Measurements from ENCODE around the gene GPC3. TPM values are rescaled to one million over a fixed set of nuclear protein-coding genes. Genes with fewer than 3 reads are reported as not detected.
"Not testable (repeated sequence)": the region's sequence is repeated elsewhere in the genome, so short reads cannot be mapped to it uniquely, and the experiment has no call there.

The GPC3 gene
- total RNA-seq, 1 donor from 2014 or later: 4.2 TPM

GRCh38 chrX:133888984-133889383 is 96.4 kb downstream of the GPC3 start:
- H3K4me1 Mint-ChIP-seq (ENCODE audit: low read depth, unreplicated experiment): no peaks in the 10 kb centered on the region
- no peak for TF ChIP-seq CTCF (IDR thresholded peaks at IDR 0.05; ENCODE audit: partially characterized antibody, unreplicated experiment)
- no peak overlapping the region for H3K4me3 Mint-ChIP-seq (ENCODE audit: unreplicated experiment)
- no peak for DNase-seq
- H3K9me3 Mint-ChIP-seq (ENCODE audit: unreplicated experiment): no peaks in the 10 kb centered on the region
- H3K27me3 Mint-ChIP-seq (ENCODE audit: unreplicated experiment): no peaks in the 10 kb centered on the region
- H3K36me3 Mint-ChIP-seq (ENCODE audit: unreplicated experiment): no peaks in the 10 kb centered on the region
- no peak overlapping the region for H3K27ac Mint-ChIP-seq (ENCODE audit: unreplicated experiment)

GRCh38 chrX:133888084-133888483 is 97.3 kb downstream of the GPC3 start:
- H3K4me3 Mint-ChIP-seq (ENCODE audit: unreplicated experiment); H3K27me3 Mint-ChIP-seq (ENCODE audit: unreplicated experiment); H3K4me1 Mint-ChIP-seq (ENCODE audit: low read depth, unreplicated experiment); H3K27ac Mint-ChIP-seq (ENCODE audit: unreplicated experiment); H3K9me3 Mint-ChIP-seq (ENCODE audit: unreplicated experiment); DNase-seq; H3K36me3 Mint-ChIP-seq (ENCODE audit: unreplicated experiment): not testable (repeated sequence)

- H3K9me3 Mint-ChIP-seq (ENCODE audit: unreplicated experiment): no peaks in the 10 kb centered on the region
- H3K27me3 Mint-ChIP-seq (ENCODE audit: unreplicated experiment): no peaks in the 10 kb centered on the region
- H3K27ac Mint-ChIP-seq (ENCODE audit: unreplicated experiment): no peak overlapping the region
- no peaks in the 10 kb centered on the region for H3K36me3 Mint-ChIP-seq (ENCODE audit: unreplicated experiment)
- TF ChIP-seq CTCF (IDR thresholded peaks at IDR 0.05; ENCODE audit: partially characterized antibody, unreplicated experiment): no peak
- peaks cover 18% of the 10 kb centered on the region for H3K4me1 Mint-ChIP-seq (ENCODE audit: low read depth, unreplicated experiment)
- no peak overlapping the region for H3K4me3 Mint-ChIP-seq (ENCODE audit: unreplicated experiment)
- DNase-seq: no peak
Measured at GRCh38 chrX:133884430-133885394, 100.7 kb downstream of the GPC3 start.

GRCh38 chrX:133881893-133882292 is 103.5 kb downstream of the GPC3 start:
- TF ChIP-seq CTCF (IDR thresholded peaks at IDR 0.05; ENCODE audit: partially characterized antibody, unreplicated experiment): no peak
- no peaks in the 10 kb centered on the region for H3K27me3 Mint-ChIP-seq (ENCODE audit: unreplicated experiment)
- peaks cover 18% of the 10 kb centered on the region for H3K4me1 Mint-ChIP-seq (ENCODE audit: low read depth, unreplicated experiment)
- H3K36me3 Mint-ChIP-seq (ENCODE audit: unreplicated experiment): no peaks in the 10 kb centered on the region
- H3K9me3 Mint-ChIP-seq (ENCODE audit: unreplicated experiment): no peaks in the 10 kb centered on the region
- no peak overlapping the region for H3K27ac Mint-ChIP-seq (ENCODE audit: unreplicated experiment)
- no peak overlapping the region for H3K4me3 Mint-ChIP-seq (ENCODE audit: unreplicated experiment)
- DNase-seq: no peak

- no peaks in the 10 kb centered on the region for H3K36me3 Mint-ChIP-seq (ENCODE audit: unreplicated experiment)
- H3K27ac Mint-ChIP-seq (ENCODE audit: unreplicated experiment): no peak overlapping the region
- H3K4me3 Mint-ChIP-seq (ENCODE audit: unreplicated experiment): no peak overlapping the region
- H3K9me3 Mint-ChIP-seq (ENCODE audit: unreplicated experiment): no peaks in the 10 kb centered on the region
- H3K4me1 Mint-ChIP-seq (ENCODE audit: low read depth, unreplicated experiment): peaks cover 18% of the 10 kb centered on the region
- no peak for DNase-seq
- TF ChIP-seq CTCF (IDR thresholded peaks at IDR 0.05; ENCODE audit: partially characterized antibody, unreplicated experiment): no peak
- no peaks in the 10 kb centered on the region for H3K27me3 Mint-ChIP-seq (ENCODE audit: unreplicated experiment)
Measured at GRCh38 chrX:133881007-133881406, 104.4 kb downstream of the GPC3 start.

Data from glutamatergic neuron (in vitro differentiated cells).